Stimulated activated CD4-positive, alpha-beta T cell treated with anti-CD3 and anti-CD28 coated beads, Interleukin-4, amount 100 ng/mL, for 48 hours (primary cell): ENCODE data around the gene USP12.

Experiments
- DNase-seq, 2 donors: peaks; one replicate each; pipeline ENCODE4 v3.0.0-alpha.2; 2020; ENCODE audit warnings: low read depth in 2 of 2

The USP12 gene

GRCh38 chr13:27120811-27121210 lies 50.8 kb downstream of the USP12 start:
- no peak for DNase-seq

GRCh38 chr13:27120011-27120410 lies 51.6 kb downstream of the USP12 start:
- DNase-seq: no peak

GRCh38 chr13:27118428-27119054 lies 53.1 kb downstream of the USP12 start:
- no peak for DNase-seq

GRCh38 chr13:27117952-27118351 lies 53.7 kb downstream of the USP12 start:
- DNase-seq: no peak

- DNase-seq: no peak
These were observed 54.5 kb downstream of the USP12 start for GRCh38 chr13:27117158-27117557.

- no peak for DNase-seq
These were observed 58.2 kb downstream of the USP12 start for GRCh38 chr13:27113436-27113835.

- no peak for DNase-seq
These were observed 59.6 kb downstream of the USP12 start for GRCh38 chr13:27112006-27112405.

- DNase-seq: no peak
These were observed 61.4 kb downstream of the USP12 start for GRCh38 chr13:27110056-27110746.

GRCh38 chr13:27106144-27106543 lies 65.5 kb downstream of the USP12 start:
- no peak for DNase-seq

- DNase-seq: no peak
These were observed 67.0 kb downstream of the USP12 start for GRCh38 chr13:27104606-27105005.

- no peak for DNase-seq
These were observed 69.8 kb downstream of the USP12 start for GRCh38 chr13:27101847-27102246.

GRCh38 chr13:27101289-27101688 lies 70.3 kb downstream of the USP12 start:
- no peak for DNase-seq

GRCh38 chr13:27097691-27098090 lies 73.9 kb downstream of the USP12 start:
- DNase-seq: no peak

- no peak for DNase-seq
These were observed 80.2 kb downstream of the USP12 start for GRCh38 chr13:27091451-27091850.

- no peak for DNase-seq
These were observed 83.0 kb downstream of the USP12 start for GRCh38 chr13:27088619-27089018.

- DNase-seq: no peak
These were observed 84.9 kb downstream of the USP12 start for GRCh38 chr13:27086599-27087265.

- no peak for DNase-seq
These were observed 88.4 kb downstream of the USP12 start for GRCh38 chr13:27083183-27083582.

GRCh38 chr13:27081893-27082679 lies 89.5 kb downstream of the USP12 start:
- no peak for DNase-seq

GRCh38 chr13:27080018-27080948 lies 91.3 kb downstream of the USP12 start:
- no peak for DNase-seq

GRCh38 chr13:27079421-27079958 lies 92.1 kb downstream of the USP12 start:
- DNase-seq: no peak

- no peak for DNase-seq
These were observed 94.2 kb downstream of the USP12 start for GRCh38 chr13:27077451-27077850.
